Smooth muscle cell (in vitro differentiated cells): Measurements from ENCODE around the gene LAMP2. TPM values are rescaled to one million over a fixed set of nuclear protein-coding genes. Genes with fewer than 3 reads are reported as not detected.
"Not testable (repeated sequence)": the region's sequence is repeated elsewhere in the genome, so short reads cannot be mapped to it uniquely, and the experiment has no call there.

Experiments used
- DNase-seq: peaks from one replicate; lab custom pipeline; 2025; ENCODE audit not compliant: unreplicated experiment; lab: John Stamatoyannopoulos, UW
- H2AFZ ChIP-seq: fragments of 200-600 bp; sonication (generic); 2 replicates; pipeline ENCODE4 v1.6.0; 2016; ENCODE audit warnings: antibody characterized with exemption, low read depth, mild to moderate bottlenecking
- H3F3A ChIP-seq: fragments of 200-600 bp; sonication (generic); 2 replicates; pipeline ENCODE4 v1.6.0; 2017; ENCODE audit warnings: antibody characterized with exemption, low read depth
- H3K27ac ChIP-seq: fragments of 200-600 bp; sonication (generic); 2 replicates; pipeline ENCODE4 v1.5.1; 2016; ENCODE audit warnings: low read depth, mild to moderate bottlenecking
- H3K27me3 ChIP-seq: fragments of 200-600 bp; sonication (generic); 2 replicates; pipeline ENCODE4 v1.6.1; 2016; ENCODE audit warnings: low read depth, mild to moderate bottlenecking
- H3K36me3 ChIP-seq: fragments of 200-600 bp; sonication (generic); 2 replicates; pipeline ENCODE4 v1.5.1; 2016; ENCODE audit warnings: low read depth
- H3K4me1 ChIP-seq: fragments of 200-600 bp; sonication (generic); 2 replicates; pipeline ENCODE4 v1.5.1; 2016; ENCODE audit warnings: low read depth
- H3K4me2 ChIP-seq: fragments of 200-600 bp; sonication (generic); 2 replicates; pipeline ENCODE4 v1.6.0; 2016; ENCODE audit warnings: mild to moderate bottlenecking
- H3K4me3 ChIP-seq: fragments of 200-600 bp; sonication (generic); 2 replicates; pipeline ENCODE4 v1.5.1; 2016; ENCODE audit warnings: mild to moderate bottlenecking
- H3K79me2 ChIP-seq: fragments of 200-600 bp; sonication (generic); 2 replicates; pipeline ENCODE4 v1.6.0; 2016; ENCODE audit warnings: low read depth, mild to moderate bottlenecking
- H3K9ac ChIP-seq: fragments of 200-600 bp; sonication (generic); 2 replicates; pipeline ENCODE4 v1.6.0; 2016; ENCODE audit warnings: low read depth
- H3K9me3 ChIP-seq: fragments of 200-600 bp; sonication (generic); replicated peaks from 2 replicates; pipeline ENCODE4 v1.5.1; 2016; ENCODE audit warnings: low read depth
- H4K20me1 ChIP-seq: fragments of 200-600 bp; sonication (generic); 2 replicates; pipeline ENCODE4 v1.6.0; 2016; ENCODE audit warnings: low read depth
- CTCF ChIP-seq: fragments of 200-600 bp; sonication (generic); IDR thresholded peaks from 2 replicates; pipeline ENCODE4 v1.5.1; 2017; ENCODE audit warnings: borderline replicate concordance, mild to moderate bottlenecking, antibody characterized with exemption; ENCODE audit not compliant: insufficient read depth, poor library complexity, severe bottlenecking
- WGBS: methylation state at CpG from one replicate; pipeline ENCODE4 v1.1.7; 2016; ENCODE audit warnings: low lambda C conversion rate; 5-methylcytosine and 5-hydroxymethylcytosine counted together
- polyA plus RNA-seq: library from polyadenylated mRNA; unstranded; fragments of >200 nt; fragmentation: Nextera tagmentation; extraction: Ambion mirVana; gene quantifications from 2 replicates; pipeline ENCODE4 v1.2.1, GENCODE V29; 2016
- total RNA-seq: library from RNA; depleted of rRNA; stranded (reverse); fragments of >200 nt; gene quantifications from 2 replicates; pipeline ENCODE4 v1.2.3, GENCODE V29; 2014

LAMP2 gene
- total and polyA plus RNA-seq, 2 experiments from 2014 or later: 134 to 163 TPM

DNA sequence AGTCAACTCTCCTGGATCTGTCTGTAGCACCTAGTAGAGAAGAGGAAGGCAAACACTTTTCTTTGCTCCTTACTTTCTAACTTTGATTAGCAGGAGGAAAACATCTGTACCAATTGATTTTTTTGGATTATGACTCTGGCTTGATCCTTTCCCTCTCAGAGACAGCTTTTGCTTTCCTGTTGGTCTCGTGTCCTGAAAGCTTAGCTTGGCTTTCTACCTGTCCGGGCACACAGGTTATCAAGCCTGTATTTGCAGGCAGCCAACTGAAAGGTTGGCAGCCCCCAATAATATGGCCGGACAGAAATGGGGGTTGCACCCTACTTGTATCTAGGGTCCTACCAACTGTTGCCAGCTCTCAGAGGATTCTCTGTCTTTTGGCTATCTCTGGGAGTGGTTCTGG lies 43.1 kb upstream of the LAMP2 start:
- Histone ChIP-seq H2AFZ (no peak overlapping the region), H3K79me2 (no peaks in the 10 kb centered on the region), H3K9me3 (no peaks in the 10 kb centered on the region), H3K9ac (no peak overlapping the region), H3K36me3 (no peaks in the 10 kb centered on the region), H3K27me3 (no peaks in the 10 kb centered on the region), H4K20me1 (no peaks in the 10 kb centered on the region), H3K27ac (no peak overlapping the region), H3K4me1 (no peaks in the 10 kb centered on the region), H3F3A (no peaks in the 10 kb centered on the region), H3K4me2 (no peak overlapping the region), H3K4me3 (no peak overlapping the region)
- TF ChIP-seq CTCF: no peak
- WGBS: 86% methylated on average over 3 of the region's 3 CpGs
- no peak for DNase-seq

DNA sequence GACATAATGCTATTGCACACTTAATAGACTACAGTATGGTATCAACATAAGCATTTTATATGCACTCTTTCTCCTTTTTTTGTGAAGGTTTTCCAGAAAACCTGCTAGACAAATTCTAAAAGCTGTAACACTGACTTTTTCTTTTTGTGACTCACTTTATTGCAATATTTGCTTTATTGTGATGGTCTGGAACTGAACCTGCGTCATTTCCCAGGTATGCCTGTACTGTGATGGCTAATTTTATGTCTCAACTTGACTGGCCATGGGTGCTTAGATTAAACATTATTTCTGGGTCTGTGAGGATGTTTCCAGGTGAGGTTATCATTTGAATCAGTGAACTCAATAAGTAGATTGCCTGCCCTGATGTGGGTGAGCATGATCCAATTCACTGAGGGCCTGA lies 35.5 kb upstream of the LAMP2 start:
- no peak overlapping the region for H3K4me2 ChIP-seq
- H3F3A ChIP-seq: no peaks in the 10 kb centered on the region
- H3K79me2 ChIP-seq: no peaks in the 10 kb centered on the region
- H3K27me3 ChIP-seq: no peaks in the 10 kb centered on the region
- H2AFZ ChIP-seq: no peak overlapping the region
- 58% methylated on average over 1 of the region's 1 CpG for WGBS
- no peaks in the 10 kb centered on the region for H3K9me3 ChIP-seq
- no peaks in the 10 kb centered on the region for H3K36me3 ChIP-seq
- no peak overlapping the region for H3K9ac ChIP-seq
- no peak overlapping the region for H3K4me3 ChIP-seq
- no peak for TF ChIP-seq CTCF
- no peak overlapping the region for H3K27ac ChIP-seq
- no peaks in the 10 kb centered on the region for H3K4me1 ChIP-seq
- no peaks in the 10 kb centered on the region for H4K20me1 ChIP-seq
- no peak for DNase-seq

- Histone ChIP-seq H3K4me3 (no peak overlapping the region), H3K36me3 (no peaks in the 10 kb centered on the region), H2AFZ (no peak overlapping the region), H3K4me2 (no peak overlapping the region), H3K79me2 (no peaks in the 10 kb centered on the region), H3K27me3 (no peaks in the 10 kb centered on the region), H3F3A (no peaks in the 10 kb centered on the region), H3K27ac (no peak overlapping the region), H3K4me1 (no peaks in the 10 kb centered on the region), H3K9me3 (no peaks in the 10 kb centered on the region), H4K20me1 (no peaks in the 10 kb centered on the region), H3K9ac (no peak overlapping the region)
- TF ChIP-seq CTCF: no peak
- 78% methylated on average over 4 of the region's 4 CpGs for WGBS
- DNase-seq: no peak
These were observed 30.4 kb upstream of the LAMP2 start for GRCh38 chrX:120499301-120500072.

DNA sequence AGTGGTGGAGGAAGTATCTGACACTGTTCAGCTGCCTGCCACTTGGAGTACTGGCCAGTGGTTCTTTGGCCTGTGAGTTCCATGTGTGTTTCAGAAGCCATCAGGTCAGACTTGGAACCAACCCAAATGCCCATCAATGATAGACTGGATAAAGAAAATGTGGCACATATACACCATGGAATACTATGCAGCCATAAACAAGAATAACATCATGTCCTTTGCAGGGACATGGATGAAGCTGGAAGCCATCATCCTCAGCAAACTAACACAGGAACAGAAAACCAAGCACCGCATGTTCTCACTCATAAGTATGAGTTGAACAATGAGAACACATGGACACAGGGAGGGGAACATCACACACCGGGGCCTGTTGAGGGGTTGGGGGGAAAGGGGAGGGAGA lies 21.0 kb upstream of the LAMP2 start:
- H3K4me1 ChIP-seq, H3K9me3 ChIP-seq, DNase-seq, H4K20me1 ChIP-seq, H3K27me3 ChIP-seq, H3K36me3 ChIP-seq, H3K27ac ChIP-seq, H3K9ac ChIP-seq, H2AFZ ChIP-seq, H3K4me2 ChIP-seq, H3K79me2 ChIP-seq, H3F3A ChIP-seq, H3K4me3 ChIP-seq: not testable (repeated sequence)
- 82% methylated on average over 1 of the region's 2 CpGs for WGBS
